ENCODE data around the gene FCER1A. TPM values are rescaled to one million over a fixed set of nuclear protein-coding genes. Genes with fewer than 3 reads are reported as not detected.

FCER1A gene
- total RNA-seq, 2 donors from 2014 or later: 0.56 TPM; not detected in 1

DNA sequence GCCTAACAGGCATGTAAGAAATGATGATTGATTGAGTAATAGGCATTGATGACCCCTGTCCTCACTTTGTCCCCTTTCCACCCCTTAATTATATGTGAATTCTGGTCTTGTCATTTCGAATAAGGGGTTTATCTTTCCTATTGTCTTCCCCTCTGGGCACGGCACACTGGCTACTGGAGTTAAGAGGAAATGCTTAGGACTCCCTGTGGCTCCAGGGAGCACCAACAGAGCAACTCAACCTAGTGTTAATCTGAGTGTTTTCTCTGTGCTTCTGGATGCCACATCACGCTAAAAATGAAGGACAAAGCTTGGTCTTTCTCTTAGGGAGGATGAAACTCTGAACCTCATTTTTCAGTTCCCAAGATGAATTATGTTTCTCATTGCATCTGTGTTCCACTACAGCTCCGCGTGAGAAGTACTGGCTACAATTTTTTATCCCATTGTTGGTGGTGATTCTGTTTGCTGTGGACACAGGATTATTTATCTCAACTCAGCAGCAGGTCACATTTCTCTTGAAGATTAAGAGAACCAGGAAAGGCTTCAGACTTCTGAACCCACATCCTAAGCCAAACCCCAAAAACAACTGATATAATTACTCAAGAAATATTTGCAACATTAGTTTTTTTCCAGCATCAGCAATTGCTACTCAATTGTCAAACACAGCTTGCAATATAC is 5.3 kb downstream of the FCER1A start:
- no peak for DNase-seq (ENCODE audit: low spot score)
- H3K4me3 ChIP-seq: no peak overlapping the region
- no peaks in the 10 kb centered on the region for H3K36me3 ChIP-seq
- no peak overlapping the region for H3K27ac ChIP-seq
- H3K9me3 ChIP-seq: no peaks in the 10 kb centered on the region
- no peaks in the 10 kb centered on the region for H3K4me1 ChIP-seq
- TF ChIP-seq, protein P1, sequence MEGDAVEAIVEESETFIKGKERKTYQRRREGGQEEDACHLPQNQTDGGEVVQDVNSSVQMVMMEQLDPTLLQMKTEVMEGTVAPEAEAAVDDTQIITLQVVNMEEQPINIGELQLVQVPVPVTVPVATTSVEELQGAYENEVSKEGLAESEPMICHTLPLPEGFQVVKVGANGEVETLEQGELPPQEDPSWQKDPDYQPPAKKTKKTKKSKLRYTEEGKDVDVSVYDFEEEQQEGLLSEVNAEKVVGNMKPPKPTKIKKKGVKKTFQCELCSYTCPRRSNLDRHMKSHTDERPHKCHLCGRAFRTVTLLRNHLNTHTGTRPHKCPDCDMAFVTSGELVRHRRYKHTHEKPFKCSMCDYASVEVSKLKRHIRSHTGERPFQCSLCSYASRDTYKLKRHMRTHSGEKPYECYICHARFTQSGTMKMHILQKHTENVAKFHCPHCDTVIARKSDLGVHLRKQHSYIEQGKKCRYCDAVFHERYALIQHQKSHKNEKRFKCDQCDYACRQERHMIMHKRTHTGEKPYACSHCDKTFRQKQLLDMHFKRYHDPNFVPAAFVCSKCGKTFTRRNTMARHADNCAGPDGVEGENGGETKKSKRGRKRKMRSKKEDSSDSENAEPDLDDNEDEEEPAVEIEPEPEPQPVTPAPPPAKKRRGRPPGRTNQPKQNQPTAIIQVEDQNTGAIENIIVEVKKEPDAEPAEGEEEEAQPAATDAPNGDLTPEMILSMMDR (IDR thresholded peaks at IDR 0.05): no peak
- no peaks in the 10 kb centered on the region for H3K27me3 ChIP-seq

DNA sequence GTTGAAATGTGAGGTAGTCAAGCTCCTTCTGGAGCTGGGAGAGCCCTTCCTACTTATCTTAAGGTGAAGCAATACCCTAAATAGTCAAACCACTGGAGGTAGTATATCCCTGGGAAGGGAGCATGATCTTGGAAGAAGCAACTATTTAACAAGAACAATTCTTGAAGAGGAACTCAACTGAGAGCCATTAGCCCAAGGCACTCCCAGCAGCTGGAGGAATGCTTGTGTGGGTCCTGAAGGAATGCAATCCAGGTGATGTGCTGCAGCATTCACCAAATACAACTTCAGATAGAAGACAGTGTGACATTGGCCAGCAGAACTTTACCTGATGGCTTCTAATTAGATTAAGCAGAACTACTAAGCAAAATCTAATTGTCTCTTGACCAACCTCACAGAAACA is 9.5 kb downstream of the FCER1A start:
- H3K36me3 ChIP-seq: no peaks in the 10 kb centered on the region
- H3K4me3 ChIP-seq: no peak overlapping the region
- H3K27ac ChIP-seq: no peak overlapping the region
- H3K4me1 ChIP-seq: no peaks in the 10 kb centered on the region
- no peak for DNase-seq (ENCODE audit: low spot score)
- TF ChIP-seq, protein P1 (IDR thresholded peaks at IDR 0.05): no peak
- no peaks in the 10 kb centered on the region for H3K27me3 ChIP-seq
- no peaks in the 10 kb centered on the region for H3K9me3 ChIP-seq

DNA sequence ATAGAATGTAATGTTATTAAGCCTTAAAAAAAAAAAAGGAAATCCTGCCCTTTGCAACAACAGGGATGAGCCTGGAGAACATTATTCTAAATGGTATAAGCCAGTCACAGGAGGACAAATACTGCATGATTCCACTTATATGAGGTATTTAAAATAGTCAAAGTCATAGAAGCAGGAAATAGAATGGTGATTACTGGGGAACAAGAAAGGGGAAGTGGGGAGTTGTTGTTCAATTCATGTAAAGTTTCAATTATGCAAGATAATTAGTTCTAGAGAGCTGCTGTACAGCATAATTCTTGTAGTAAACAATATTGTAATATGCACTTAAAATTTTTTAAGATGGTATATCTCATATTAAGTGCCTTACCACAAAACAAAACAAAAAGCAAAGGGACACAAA is 13.2 kb downstream of the FCER1A start:
- TF ChIP-seq, protein P1 (IDR thresholded peaks at IDR 0.05): no peak
- Histone ChIP-seq H3K4me1 (no peaks in the 10 kb centered on the region), H3K4me3 (no peak overlapping the region), H3K36me3 (no peaks in the 10 kb centered on the region), H3K27ac (no peak overlapping the region), H3K9me3 (no peaks in the 10 kb centered on the region), H3K27me3 (no peaks in the 10 kb centered on the region)
- no peak for DNase-seq (ENCODE audit: low spot score)

DNA sequence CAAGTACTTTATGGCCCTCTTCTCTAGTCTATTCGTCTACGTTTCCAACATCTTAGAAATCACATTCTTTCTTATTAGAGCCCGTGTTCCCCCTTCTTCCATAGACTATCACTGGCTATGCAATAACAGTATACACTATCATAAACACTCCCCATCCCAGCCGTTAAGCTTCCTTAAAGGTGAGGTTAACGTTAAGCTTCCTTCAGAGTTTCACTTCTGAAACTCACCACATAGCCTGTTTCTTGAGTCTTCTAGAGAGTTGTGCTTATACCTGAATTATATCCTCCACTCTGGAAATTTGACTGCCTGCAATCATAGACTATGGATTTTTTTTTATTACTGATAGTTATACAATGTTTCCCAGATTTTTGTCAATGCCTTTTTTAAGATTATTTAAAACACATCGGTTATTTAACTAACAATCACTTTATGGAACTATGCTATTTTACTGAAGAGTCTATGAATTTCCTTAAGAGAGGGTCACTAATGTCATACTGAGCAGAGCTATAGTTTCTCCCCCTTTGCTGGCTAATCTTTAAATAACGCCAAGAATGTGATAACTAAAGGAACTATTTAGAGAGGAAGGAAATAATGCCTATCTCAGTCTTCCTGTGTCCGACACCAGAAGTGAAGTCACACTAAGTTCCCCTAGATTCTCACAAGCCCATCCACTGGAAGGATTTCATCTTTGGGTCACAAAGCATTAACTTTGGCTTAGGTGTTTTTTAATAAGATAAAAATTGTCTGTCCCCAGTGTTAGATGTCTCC is 16.8 kb downstream of the FCER1A start:
- Histone ChIP-seq H3K27ac (no peak overlapping the region), H3K4me1 (no peaks in the 10 kb centered on the region)

DNA sequence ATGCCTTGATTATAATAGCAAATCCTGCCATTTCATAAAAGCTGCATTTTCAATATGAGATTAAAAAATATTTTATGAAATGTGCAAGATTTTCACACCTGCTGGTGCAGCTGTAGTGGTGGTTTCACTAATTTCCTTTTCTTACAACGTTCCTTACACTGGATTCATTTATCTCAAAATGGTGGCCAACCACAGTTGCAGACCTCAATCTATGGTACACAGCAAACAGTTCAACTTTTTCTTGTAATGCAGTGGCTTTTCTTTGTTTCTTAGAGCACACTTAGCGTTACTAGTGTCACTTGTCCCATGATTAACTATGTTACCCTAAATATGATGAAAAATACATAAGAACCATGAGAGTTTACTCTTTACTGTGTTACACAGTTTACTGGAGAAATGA is 32.7 kb downstream of the FCER1A start:
- Histone ChIP-seq H3K4me1 (no peaks in the 10 kb centered on the region), H3K36me3 (no peaks in the 10 kb centered on the region)
- DNase-seq (ENCODE audit: low spot score): no peak

More for the DNA sequence above, 16.8 kb downstream of the FCER1A start:
- DNase-seq (ENCODE audit: low spot score): no peak
- Histone ChIP-seq H3K9me3 (no peaks in the 10 kb centered on the region), H3K27me3 (no peaks in the 10 kb centered on the region), H3K4me3 (no peak overlapping the region), H3K36me3 (no peaks in the 10 kb centered on the region)
- TF ChIP-seq, protein P1 (IDR thresholded peaks at IDR 0.05): no peak

More for the DNA sequence above, 32.7 kb downstream of the FCER1A start:
- TF ChIP-seq, protein P1 (IDR thresholded peaks at IDR 0.05): no peak
- Histone ChIP-seq H3K27ac (no peak overlapping the region), H3K9me3 (no peaks in the 10 kb centered on the region), H3K27me3 (no peaks in the 10 kb centered on the region), H3K4me3 (no peak overlapping the region)

Measured in right atrium auricular region (tissue), 2 donors.